ENCODE measurements around the gene TLE4.

Gene TLE4

DNA sequence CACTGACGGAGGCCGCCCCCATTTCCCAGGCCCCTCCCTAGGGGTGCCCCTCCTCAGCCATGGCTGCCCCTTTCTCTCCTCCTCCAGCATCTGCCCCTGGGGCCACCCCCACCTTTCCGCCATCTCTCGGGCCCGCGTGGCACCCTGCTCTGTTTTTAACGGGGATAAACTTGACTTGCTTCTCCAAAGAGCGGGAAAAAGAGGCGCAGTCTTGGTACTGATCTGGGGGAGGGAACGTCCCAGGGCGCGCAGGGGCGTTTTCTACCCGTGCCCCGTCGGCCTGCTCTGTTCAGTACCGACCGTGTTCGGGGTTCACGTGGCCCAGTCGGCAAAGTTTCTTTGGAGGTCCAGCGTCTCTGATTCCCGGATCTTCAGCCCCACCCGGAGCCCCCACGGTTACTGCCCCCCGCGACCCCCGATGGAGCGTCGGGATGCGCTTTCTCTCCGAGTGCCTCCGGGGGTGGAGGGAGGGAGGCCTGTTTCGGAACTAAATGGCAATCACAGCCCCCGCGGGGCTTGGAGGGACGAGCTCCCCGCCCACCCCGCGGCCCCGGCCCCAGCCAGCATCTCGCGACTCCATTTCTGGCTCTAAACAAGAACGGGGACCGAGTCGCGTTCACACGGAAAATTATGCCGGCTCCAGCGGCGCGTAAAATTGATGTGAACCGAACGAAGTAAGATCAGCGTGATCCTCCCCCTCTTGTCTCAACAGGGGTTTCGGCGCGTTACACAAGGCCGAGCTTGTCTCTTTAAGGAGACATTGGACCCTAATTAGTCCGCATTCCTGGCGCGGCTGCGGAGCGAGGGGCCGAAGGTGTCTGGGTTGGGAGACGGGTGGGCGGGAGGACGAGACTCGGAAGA, 1.1 kb upstream of the TLE4 start:
- in situ Hi-C loops (cut with MboI; ENCODE audit: low sequenced_read_pairs) = no loop called here

DNA sequence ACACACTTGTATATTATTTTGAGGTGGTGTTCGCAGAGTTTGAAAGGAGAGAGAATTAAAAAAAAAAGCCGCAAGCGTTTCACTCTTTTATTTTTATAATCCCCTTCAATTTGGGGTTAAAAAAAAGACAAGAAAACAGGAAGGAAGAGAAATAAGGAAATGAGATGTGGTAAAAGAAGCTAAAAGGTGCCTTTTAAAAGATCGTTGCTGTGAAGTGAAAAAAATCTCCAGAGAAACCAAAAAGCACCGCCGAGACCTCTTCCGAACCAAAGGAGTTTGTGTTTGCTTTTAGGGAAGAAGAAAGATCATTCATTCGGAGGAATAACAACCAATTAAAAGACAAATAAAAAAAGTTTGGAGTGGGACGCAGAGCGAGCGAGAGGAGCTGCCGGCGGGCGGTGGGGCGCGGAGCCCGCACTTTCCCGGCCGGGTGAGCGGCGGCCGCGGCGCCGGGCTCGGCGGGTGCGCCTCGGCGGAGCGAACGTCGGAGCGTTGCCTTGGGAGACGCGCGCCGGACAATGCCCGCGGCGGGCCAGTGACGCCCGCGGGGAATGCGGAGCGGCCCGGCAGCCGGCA, 355 bp downstream of the TLE4 start:
- in situ Hi-C loops (cut with MboI; ENCODE audit: low sequenced_read_pairs) = no loop called here

DNA sequence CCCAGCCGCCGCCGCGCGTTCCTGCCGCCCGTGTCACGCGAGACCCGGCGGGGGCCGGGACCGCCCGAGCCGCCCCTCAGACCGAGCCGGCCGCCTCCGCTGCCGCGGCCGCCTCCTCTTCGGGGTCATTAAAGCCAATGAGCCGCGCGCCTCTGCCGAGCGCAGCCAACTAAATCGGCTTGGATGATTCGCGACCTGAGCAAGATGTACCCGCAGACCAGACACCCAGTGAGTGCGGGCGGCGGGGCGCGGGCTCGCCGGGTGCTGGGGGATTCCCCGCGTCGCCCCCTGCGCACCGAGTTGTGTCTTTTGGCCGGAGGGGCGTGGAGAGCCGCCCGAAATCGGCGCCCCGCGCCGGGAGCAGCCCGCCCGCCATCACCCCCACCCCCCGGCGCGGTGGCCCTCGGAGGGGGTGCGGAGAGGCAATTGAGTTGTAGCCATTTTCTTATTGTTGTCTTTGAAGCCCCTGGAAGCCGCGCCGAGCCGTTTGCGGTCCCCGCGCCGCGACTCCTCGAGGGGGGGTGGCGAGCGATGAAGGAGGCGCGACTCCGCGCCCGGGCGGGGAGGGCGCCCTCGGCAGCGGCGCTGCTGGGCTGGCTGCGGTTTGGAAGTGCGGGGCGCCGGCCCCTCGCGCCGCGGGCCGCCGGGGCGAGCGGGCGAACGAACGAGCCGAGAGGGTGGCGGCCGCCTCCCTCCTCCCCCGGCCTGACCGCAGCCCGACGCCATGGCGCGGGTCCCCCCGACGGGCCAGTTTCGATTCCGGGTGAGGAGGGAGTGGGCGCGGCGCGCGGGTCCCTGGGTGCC, 1.0 kb downstream of the TLE4 start:
- in situ Hi-C loops (cut with MboI; ENCODE audit: low sequenced_read_pairs) = no loop called here

DNA sequence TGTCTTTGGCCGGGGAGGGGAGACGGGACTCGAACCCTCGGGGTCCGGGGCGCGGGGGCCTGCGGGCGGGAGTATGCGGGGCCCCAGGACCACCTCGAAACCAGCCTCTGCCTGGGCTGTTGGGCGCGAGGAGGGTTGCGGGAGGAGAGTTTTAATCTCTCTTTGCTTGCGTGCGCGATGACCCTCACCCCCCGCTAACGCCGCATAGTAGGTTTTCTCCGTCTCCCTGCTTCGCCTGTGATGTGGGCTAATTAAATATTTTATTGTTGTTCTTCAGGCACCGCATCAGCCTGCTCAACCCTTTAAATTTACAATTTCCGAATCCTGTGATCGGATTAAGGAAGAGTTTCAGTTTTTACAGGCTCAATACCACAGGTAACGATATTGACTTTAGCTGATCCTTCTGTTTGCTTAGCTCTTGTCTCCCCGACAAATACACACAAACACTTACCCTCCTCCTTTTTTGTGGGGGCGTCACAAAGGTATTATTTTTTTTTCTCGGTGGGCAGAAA, 1.7 kb downstream of the TLE4 start:
- in situ Hi-C loops (cut with MboI; ENCODE audit: low sequenced_read_pairs) = no loop called here

DNA sequence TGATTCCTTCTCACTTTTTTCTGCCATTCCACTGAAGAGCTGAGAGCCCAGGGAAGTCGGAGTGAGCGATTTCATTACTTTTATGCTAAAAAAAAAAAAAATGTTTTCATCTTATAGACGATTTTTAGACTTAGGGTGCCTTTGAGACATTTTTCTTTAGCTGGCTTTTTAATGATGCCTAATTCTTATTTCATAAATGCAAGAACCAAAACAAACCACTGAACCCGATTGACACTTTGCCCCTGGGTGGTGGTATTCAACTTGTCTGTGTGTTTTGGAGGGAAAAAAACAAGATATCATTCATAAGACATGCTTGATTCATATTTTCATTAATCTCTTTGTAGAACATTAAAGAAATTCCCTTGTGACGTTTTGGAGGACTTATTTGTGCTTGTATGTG, 2.4 kb downstream of the TLE4 start:
- in situ Hi-C loops (cut with MboI; ENCODE audit: low sequenced_read_pairs) = no loop called here

DNA sequence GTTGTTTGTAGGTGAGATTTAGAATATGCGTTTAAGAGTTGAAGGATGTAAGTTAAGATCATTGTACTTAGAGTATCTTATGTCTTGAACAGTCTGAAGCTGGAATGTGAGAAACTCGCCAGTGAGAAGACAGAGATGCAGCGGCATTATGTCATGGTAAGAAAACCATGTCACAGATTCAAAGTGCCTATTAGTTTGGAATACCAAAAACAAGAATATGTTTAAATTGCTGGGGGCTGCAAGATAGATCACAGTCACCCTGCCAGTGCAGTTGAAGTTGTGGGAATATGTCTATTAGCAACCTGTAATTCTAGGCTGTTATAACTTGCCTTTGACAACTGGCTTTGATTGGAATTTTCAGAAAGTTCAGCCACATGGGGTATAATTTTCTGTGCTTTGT, 3.0 kb downstream of the TLE4 start:
- in situ Hi-C loops (cut with MboI; ENCODE audit: low sequenced_read_pairs) = no loop called here

DNA sequence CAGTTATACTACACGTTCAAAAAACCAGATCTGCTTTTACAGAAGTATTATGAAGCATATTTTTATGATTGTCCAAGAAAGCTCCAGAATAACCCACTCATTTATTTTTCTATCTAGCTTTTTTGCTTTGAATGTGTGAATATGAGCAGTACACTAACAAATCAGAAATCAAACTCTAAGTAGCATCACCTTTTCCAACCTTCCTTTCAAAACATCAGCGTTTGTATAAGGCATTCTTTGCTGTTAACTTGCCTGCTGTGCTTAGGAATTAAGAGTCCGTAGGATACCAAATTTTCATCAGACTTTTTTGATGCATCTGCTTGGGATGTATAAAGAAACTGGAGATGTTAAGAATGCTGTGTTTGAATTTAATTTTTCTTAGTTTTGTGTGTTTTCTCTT, 3.8 kb downstream of the TLE4 start:
- in situ Hi-C loops (cut with MboI; ENCODE audit: low sequenced_read_pairs) = no loop called here

DNA sequence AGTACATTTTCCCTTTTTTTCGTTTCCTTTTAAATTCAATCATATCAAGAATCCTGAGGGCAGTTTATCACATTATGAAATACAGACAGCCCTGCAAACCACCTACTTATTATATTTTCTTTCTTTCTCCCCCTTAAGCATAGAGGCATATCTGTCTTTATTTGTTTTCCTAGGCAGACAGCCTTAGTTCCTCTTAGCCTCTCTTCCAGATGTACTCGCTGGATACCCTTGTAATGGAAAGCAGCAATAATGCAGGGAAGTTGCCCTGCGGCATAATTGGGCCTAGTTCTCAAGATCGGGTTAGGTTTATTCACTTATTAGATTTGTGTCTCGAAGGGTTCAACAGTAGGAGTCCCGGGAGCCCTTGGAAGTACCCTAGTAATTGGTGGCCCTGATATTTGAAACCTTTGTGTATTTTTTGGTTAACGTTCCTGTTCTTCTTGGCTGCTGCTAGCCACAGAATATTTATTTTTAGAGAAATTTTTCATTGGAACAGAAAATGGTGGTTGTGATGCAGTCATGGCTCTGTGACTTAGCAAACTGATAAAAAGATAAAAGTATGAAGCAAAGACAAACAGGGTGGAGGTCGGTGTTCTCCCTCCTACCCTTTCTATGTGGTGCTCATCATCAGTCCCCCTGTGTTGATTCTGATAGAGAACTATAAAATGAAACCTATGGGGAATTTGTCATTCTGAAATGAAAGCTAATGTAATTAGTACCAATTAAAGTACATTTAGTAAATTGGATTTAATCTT, 6.4 kb downstream of the TLE4 start:
- in situ Hi-C loops (cut with MboI; ENCODE audit: low sequenced_read_pairs) = no loop called here

DNA sequence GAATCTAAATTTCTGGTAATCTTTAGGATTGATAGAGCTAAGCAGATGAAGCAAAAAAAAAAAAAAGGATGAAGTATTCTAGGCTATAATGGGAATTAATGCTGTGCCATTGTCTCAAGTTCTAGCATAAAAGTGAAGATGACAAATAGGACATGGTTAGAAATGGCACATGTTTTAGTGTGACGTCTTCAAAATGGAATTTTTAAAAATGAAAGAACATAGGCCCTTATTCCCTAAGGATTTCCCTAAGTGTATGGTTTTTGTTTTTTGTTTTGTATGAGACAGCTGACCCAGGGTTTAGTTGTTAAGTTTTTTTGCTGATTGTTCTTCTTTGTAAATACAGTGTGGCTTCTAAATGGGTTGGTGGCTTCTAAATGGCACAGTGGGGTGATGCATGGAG, 7.1 kb downstream of the TLE4 start:
- in situ Hi-C loops (cut with MboI; ENCODE audit: low sequenced_read_pairs) = no loop called here

DNA sequence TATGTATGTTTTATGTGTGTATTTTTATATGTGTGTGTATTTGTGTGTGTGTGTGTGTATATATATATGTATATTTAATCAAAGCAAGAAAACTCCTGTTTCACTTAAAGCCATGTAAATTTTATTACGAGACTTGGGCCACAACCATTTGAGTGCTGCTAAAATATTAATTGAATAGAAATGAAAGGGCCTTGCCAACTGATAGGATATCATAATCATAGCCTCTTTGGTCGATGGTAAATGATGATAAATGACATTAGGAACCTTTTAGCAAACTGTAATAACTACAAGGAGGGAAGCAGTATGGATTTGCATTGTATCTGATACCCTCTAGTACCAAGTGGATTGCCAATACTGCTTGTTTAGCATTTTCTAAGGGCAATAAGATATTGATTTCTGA, 7.9 kb downstream of the TLE4 start:
- in situ Hi-C loops (cut with MboI; ENCODE audit: low sequenced_read_pairs) = no loop called here

DNA sequence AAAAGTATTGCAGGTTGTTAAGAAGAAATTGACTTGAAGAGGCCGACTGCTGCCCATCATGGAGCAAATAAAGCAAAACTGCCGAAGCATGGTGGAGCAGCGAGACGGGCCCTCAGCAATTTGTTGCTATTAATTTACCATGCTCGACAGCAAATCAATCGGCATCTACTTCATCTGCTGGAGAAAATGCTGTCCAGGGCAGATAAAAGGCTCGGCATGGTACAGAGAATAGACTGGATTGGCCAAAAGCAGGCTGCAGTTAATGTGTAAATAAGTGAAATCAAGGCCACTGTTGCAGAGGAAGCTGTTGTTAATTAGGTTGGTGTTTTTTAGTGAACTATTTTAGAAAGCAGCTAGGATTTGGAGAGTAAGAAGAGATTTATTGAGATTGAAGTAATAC, 8.3 kb downstream of the TLE4 start:
- in situ Hi-C loops (cut with MboI; ENCODE audit: low sequenced_read_pairs) = no loop called here

DNA sequence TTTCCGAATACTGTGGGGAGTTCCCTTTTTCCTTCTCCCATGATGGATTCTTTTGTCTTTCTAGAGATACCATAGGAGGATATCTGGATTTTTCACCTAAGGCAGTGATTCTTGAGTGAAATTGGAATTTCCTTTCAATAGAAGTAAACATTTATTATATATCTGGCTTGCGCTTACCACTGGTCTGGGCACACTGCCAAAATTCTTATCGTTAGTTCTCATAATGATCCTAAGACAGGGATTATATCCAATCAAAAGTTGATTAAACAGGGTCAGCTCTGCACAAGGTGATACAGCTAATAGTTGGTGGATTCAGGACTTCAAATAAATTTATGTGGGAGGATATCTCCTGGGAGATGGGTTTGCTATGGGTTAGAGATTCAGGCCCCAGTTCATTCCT, 9.6 kb downstream of the TLE4 start:
- in situ Hi-C loops (cut with MboI; ENCODE audit: low sequenced_read_pairs) = no loop called here

DNA sequence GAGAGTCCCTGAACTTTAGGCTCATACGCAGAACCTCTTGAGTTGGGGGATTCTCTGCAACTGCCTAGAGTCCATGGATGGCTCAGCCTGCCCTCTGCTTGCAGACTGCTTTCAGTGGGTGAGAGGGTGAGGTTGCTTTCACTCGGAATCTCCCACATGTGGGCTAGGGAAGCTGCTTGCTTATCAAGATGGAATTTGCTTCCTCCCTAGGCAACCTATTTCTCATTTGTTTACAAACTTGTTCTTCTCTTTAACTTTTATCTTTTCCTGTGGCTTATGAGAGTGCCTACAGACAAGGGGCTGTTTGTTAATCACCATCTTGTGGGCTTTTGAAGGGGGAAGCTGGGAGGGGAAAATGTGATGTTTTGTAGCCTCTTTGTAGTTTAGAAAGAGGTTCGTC, 10.0 kb downstream of the TLE4 start:
- in situ Hi-C loops (cut with MboI; ENCODE audit: low sequenced_read_pairs) = no loop called here

DNA sequence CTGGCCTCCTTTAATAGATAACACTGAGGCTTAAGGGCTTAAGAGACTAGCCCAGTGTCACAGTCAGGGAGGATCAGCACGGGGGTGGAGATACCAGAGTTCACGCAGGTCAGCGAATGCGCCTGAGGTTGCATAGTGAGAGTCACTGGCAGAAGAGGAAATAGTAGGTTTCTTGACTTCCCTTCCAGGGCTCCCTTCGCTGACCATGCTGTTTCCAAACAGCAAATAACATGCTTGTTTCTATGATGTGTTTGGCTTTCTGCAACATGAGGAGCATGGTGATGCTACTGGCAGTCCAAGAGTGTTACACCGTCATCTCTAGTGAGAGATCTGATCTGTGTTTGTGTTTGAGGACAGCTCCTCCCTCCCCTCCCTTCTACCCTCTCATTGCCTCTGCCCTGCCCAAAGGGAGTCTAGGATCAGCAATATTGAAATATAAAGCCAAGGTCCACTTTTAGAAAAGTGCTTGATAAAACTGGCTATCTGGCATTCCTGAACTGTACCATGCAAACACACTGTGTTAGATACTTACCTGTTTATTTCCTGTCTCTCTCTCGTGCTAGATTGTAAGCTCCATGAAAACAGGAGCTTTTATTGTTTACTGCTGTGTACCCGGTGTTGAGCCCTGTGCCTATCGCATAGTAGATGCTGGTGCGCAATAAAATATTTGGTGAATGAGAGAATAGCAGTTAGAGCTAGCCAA, 12.3 kb downstream of the TLE4 start:
- in situ Hi-C loops (cut with MboI; ENCODE audit: low sequenced_read_pairs) = no loop called here

DNA sequence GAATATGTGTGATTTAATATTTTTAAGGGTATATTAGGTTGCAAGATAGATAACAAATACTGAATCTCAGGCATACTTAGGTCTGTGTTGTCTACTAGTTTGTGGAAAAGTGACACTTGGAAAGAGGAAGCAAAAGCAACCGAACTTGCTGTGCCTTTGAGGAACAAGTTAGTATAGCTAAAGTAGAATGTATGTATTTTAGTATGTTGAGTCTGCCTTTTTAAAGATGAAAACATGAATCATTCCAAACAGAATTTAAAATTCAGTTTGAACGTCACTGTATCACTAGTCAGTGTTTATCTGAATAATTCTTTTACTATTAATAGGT, 12.9 kb downstream of the TLE4 start:
- in situ Hi-C loops (cut with MboI; ENCODE audit: low sequenced_read_pairs) = no loop called here

DNA sequence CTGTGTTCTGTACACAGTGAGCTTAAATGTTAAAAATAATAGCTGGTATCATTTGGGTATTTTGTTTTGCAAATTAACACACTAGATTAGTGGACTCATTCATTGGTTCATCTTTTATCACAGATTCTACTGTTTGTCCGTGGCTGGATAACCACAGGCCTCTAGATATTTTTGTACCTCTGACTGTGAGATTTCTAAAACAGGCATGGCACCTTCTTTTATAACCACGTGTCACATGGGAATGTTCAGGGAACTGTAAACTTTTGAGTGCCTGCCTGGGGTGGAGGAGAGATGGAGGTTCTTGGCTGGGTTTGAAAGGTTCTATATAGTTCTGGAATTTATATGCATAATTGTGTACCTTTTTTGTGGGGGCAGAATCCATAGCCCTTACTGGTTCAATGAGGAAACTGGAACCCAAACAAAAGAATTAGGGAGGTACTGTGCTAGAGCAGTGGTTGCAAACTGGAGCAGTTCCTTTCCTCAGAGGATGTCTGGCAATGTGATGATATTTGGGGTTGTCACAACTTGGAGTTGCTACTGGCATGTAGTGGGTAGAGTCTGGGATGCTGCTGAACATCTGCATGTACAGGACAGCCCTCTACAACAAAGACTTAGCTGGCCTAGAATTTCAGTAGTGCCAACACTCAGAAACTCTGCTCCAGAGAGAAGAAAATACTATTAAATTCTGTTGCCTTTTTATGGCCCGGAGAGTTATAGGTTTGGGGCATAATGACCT, 16.9 kb downstream of the TLE4 start:
- in situ Hi-C loops (cut with MboI; ENCODE audit: low sequenced_read_pairs) = no loop called here

DNA sequence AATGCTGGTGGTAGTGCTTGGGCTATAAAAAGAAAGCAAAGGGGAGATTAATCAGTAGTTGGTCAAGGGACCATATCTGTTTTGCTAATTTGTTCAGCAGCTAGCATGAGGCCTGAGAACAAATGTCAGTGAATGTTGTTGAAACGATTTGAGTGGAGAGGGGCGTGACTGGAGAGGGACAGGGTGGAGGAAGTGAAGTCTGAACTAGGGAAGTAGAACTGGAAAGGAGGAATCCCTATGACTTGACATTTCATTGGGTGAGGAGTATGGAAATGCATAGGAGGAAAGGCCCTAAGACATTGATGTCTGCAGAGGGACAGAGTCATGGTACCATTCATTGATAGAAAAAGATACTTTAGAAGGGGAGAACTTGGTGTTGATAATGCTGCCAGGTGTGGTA, 19.7 kb downstream of the TLE4 start:
- in situ Hi-C loops (cut with MboI; ENCODE audit: low sequenced_read_pairs) = no loop called here

DNA sequence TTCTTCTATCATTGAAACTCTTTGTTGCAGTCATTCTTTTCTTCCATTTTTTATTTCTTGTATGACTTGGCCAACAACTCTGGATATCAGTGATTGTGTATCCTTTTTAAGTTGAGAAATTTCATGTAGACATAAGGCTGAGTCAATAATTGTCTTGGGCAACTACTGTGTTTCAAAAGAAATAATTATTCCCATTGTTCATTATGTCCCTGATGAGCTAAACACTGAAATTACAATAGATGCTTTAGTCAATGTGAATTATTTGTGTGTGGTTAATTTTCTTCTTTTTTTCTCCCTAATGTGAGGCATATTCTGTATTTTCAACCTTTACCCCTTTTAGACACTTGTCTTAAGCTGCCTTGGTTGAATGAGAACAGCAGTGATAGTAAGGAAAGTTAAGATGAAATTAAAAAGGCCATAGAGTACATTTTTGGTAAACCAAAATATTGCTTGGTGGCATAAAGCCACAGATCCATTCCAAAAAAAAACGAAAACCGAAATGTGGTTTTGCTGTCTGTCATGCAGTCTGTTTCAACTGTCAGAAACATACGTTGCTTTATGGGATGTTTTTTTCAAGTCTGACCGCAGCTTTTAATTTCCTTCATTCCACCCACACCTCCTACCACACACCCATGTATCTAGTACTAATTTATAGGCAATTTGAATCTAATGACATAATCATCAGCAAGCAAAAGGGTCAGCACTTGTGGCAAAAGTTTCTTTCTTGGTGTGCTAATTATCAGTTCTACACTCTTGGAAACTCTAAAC, 21.1 kb downstream of the TLE4 start:
- in situ Hi-C loops (cut with MboI; ENCODE audit: low sequenced_read_pairs) = no loop called here
